ENCODE data around the gene USP47.

- TF ChIP-seq CTCF (IDR thresholded peaks at IDR 0.05; ENCODE audit: low read depth, low read length, poor library complexity, severe bottlenecking) (no peak), EZH2phosphoT487 (IDR thresholded peaks at IDR 0.05; ENCODE audit: borderline replicate concordance, low read length) (no peak)
Measured at GRCh38 chr11:11985954-11986949, 144.5 kb downstream of the USP47 start.

Data from DOHH2 (cell line).